Measurements from ENCODE around the gene ARL16. TPM values are rescaled to one million over a fixed set of nuclear protein-coding genes. Genes with fewer than 3 reads are reported as not detected.

Gene ARL16
- total and polyA plus RNA-seq, 2 of the 4 experiments (the other 2 are of a cell fraction) = 51.1 to 77.9 TPM

DNA sequence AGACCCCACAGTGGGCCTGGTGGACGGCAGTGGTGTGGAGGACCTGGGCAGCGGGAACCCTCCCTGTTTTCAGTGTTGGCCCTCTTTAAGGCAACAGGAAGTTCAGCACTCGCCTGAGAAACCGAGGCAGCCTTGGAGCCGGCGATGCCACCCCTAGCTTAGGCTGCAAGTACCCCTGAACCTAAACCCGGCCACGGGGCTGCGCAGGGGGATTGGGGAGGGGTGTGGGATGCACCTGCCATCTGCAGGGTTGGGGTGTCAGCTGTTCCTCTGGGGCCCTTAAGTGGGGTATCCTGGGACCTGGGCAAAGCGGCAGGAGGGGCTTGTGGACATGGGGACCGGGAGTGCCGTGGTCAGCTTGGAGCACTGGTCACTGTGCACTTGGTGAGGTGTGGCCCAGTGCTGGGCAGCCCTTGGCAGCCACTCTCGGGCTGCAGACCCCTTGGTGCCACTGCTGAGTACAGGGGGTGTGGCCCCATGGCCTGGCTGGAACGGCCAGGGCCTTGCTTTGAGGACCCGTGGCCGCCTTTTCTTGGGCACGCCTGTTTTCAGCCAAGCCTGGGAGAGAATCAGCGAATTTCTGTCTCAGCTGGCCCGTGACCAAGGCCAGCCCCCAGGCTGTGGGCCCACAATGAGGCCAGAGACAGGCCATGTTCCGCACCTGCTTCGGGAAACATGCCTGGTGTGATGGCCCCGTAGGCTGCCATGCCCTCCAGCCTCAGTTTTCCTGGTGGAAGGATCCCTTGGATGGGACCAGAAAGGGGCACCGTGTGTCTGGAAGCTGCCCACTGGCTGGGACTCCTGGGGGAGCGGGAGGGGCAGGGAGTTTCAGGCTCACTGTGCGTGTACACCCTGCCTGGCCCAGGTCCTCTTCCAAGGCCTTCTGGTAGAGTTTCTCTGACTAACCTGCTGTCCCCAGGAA, 24.4 kb upstream of the ARL16 start:
- Histone ChIP-seq H2BK20ac (ENCODE audit: low read depth, low read length) (no peak overlapping the region), H4K5ac (ENCODE audit: low read depth, low read length) (no peak overlapping the region), H3K9ac (ENCODE audit: low read depth, low read length) (no peak overlapping the region), H2AK9ac (replicated peaks; ENCODE audit: low read depth, low read length, poor library complexity) (no peak overlapping the region), H3K9me1 (ENCODE audit: insufficient read depth, low read length) (peaks cover 8% of the 10 kb centered on the region), H2AFZ (replicated peaks; ENCODE audit: low read length, poor library complexity) (peak overlapping the region; percentile 41), H4K91ac (ENCODE audit: insufficient read depth, low read depth, low read length) (no peak overlapping the region), H4K20me1 (ENCODE audit: insufficient read depth, low read length) (peaks cover 3% of the 10 kb centered on the region), H3K14ac (replicated peaks; ENCODE audit: low read depth, low read length) (no peak overlapping the region), H3K79me1 (ENCODE audit: low read depth in 1 of 2, low read length in 2 of 2) (peaks cover 14 to 43% of the 10 kb centered on the region in 2 experiments), H3K18ac (ENCODE audit: low read depth, low read length) (no peak overlapping the region), H3K9me3 (ENCODE audit: control insufficient read depth, insufficient read depth, low read length) (no peaks in the 10 kb centered on the region), H3K4ac (ENCODE audit: low read depth, low read length) (no peak overlapping the region), H3K4me2 (ENCODE audit: low read depth, low read length) (no peak overlapping the region), H3K4me1 (ENCODE audit: control insufficient read depth, insufficient read depth, low read length) (peaks cover 20% of the 10 kb centered on the region), H3K36me3 (ENCODE audit: control insufficient read depth, insufficient read depth, low read length) (peaks cover 16% of the 10 kb centered on the region), H2BK15ac (ENCODE audit: low read depth, low read length) (no peak overlapping the region), H2BK5ac (ENCODE audit: low read depth, low read length, poor library complexity, severe bottlenecking) (no peak overlapping the region), H2BK120ac (ENCODE audit: low read depth, low read length) (no peak overlapping the region), H3K56ac (ENCODE audit: extremely low read depth, insufficient read depth, low read length) (no peak overlapping the region), H3K27ac (ENCODE audit: insufficient read depth, low read length) (no peak overlapping the region), H3K4me3 (ENCODE audit: insufficient read depth, low read depth, low read length) (no peak overlapping the region), H4K8ac (ENCODE audit: low read depth in 2 of 2, low read length in 2 of 2) (no peak overlapping the region), H2AK5ac (ENCODE audit: low read depth, low read length) (no peak overlapping the region), H3K27me3 (ENCODE audit: control insufficient read depth, insufficient read depth, low read length) (no peaks in the 10 kb centered on the region), H3K23ac (ENCODE audit: low read depth, low read length) (no peak overlapping the region)
- BruUV-seq (replicated peaks) = no TSS peak
- in situ Hi-C loops (cut with MboI; ENCODE audit: low sequenced_read_pairs) (no loop called here), dilution Hi-C loops (cut with HindIII; ENCODE audit: low sequenced_read_pairs, unreplicated experiment) (no loop called here), intact Hi-C loops (cut with micrococcal nuclease) (no loop called here)
- ChIA-PET POLR2A (ENCODE audit: unreplicated experiment) (no interaction called here), CTCF (no interaction called here)
- ATAC-seq (ENCODE audit: low read depth) = no peak
- no peak for TF ChIP-seq MXI1 (IDR thresholded peaks at IDR 0.05; ENCODE audit: borderline replicate concordance, low read depth, low read length)
- TF ChIP-seq NFE2L2 (IDR thresholded peaks at IDR 0.05; ENCODE audit: low read depth, low read length) = no peak
- no peak for TF ChIP-seq MAFK (IDR thresholded peaks at IDR 0.05; ENCODE audit: low read depth, low read length)
- TF ChIP-seq FOS (IDR thresholded peaks at IDR 0.05; ENCODE audit: low read depth, low read length) = no peak
- TF ChIP-seq, protein P1, sequence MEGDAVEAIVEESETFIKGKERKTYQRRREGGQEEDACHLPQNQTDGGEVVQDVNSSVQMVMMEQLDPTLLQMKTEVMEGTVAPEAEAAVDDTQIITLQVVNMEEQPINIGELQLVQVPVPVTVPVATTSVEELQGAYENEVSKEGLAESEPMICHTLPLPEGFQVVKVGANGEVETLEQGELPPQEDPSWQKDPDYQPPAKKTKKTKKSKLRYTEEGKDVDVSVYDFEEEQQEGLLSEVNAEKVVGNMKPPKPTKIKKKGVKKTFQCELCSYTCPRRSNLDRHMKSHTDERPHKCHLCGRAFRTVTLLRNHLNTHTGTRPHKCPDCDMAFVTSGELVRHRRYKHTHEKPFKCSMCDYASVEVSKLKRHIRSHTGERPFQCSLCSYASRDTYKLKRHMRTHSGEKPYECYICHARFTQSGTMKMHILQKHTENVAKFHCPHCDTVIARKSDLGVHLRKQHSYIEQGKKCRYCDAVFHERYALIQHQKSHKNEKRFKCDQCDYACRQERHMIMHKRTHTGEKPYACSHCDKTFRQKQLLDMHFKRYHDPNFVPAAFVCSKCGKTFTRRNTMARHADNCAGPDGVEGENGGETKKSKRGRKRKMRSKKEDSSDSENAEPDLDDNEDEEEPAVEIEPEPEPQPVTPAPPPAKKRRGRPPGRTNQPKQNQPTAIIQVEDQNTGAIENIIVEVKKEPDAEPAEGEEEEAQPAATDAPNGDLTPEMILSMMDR (conservative IDR thresholded peaks at IDR 0.05; ENCODE audit: low read depth, low read length) = no peak
- TF ChIP-seq RAD21 (IDR thresholded peaks at IDR 0.05; ENCODE audit: low read length) = no peak
- no peak for TF ChIP-seq CHD1 (IDR thresholded peaks at IDR 0.05; ENCODE audit: low read depth, low read length)
- TF ChIP-seq CEBPB (IDR thresholded peaks at IDR 0.05; ENCODE audit: low read depth, low read length) = no peak
- TF ChIP-seq BHLHE40 (IDR thresholded peaks at IDR 0.05; ENCODE audit: low read depth, low read length) = no peak
- TF ChIP-seq POLR2A (IDR thresholded peaks at IDR 0.05; ENCODE audit: low read depth, low read length) = no peak
- no peak for TF ChIP-seq RFX5 (IDR thresholded peaks at IDR 0.05; ENCODE audit: low read depth, low read length)
- WGBS, 2 experiments (ENCODE audit: extremely low coverage in 2 of 2, insufficient read length in 1 of 2) = 92% methylated on average over 7 of the region's 25 CpGs; no CpG with 5 or more reads in 1 of the 2 experiments
- no peak for DNase-seq

All from IMR-90 (cell line).